Muscle layer of colon (tissue), 2 donors: ENCODE measurements around the gene FOXC1.

ENCODE experiments used
- H3K27ac ChIP-seq: one replicate; pipeline ENCODE4 v1.7.0; 2013; ENCODE audit warnings: low read depth, mild to moderate bottlenecking, low read length, moderate library complexity
- H3K27me3 ChIP-seq, 2 donors: one replicate each; pipeline ENCODE4 v1.7.0; 2013; ENCODE audit warnings: low read length in 2 of 2, mild to moderate bottlenecking in 2 of 2; ENCODE audit not compliant: insufficient read depth in 2 of 2, control insufficient read depth in 1 of 2
- H3K36me3 ChIP-seq: one replicate; pipeline ENCODE4 v1.7.0; 2013; ENCODE audit warnings: mild to moderate bottlenecking, low read length; ENCODE audit not compliant: insufficient read depth
- H3K4me1 ChIP-seq: one replicate; pipeline ENCODE4 v1.7.0; 2013; ENCODE audit warnings: mild to moderate bottlenecking, low read length; ENCODE audit not compliant: insufficient read depth
- H3K4me3 ChIP-seq, 2 donors: one replicate each; pipeline ENCODE4 v1.7.0; 2013; ENCODE audit warnings: low read length in 2 of 2, low read depth in 1 of 2, mild to moderate bottlenecking in 1 of 2, moderate library complexity in 1 of 2
- H3K9ac ChIP-seq: one replicate; pipeline ENCODE4 v1.7.0; 2013; ENCODE audit warnings: low read length
- H3K9me3 ChIP-seq: one replicate; pipeline ENCODE4 v1.7.0; 2013; ENCODE audit warnings: mild to moderate bottlenecking, low read length
- donor health status: abdominal sarcoma.
- donor health status: Adenocarcinoma of cecum.

The FOXC1 gene

DNA sequence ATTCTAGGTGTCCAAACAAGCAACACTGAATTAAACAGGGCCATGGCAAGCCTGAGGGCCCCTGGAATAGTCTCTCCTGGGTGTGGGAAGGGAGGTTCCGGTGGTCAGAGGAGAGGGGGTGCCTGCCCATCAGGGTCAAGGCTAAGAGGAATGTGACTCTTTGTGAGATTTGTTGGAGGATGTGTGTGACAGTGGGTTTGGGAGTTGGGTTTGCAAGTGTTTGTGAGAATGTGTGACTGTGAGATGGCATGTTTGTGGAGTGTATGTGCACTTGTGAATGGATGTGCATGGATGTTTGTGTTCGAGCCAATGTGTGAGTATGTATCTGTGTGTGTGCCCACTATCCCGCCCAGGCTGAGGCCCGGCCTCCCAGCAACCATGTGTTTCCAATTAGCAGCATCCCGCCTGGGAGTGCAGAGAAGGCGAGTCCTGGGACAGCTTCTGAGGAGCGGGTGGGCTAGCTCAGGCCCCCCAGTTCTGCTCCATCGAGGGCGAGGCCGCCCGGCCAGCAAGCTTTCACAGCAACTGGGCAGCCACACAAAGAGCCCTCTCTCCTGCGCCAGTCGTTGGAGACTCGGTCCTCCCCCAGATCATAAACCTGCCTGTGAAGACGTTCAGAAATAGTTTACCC, 12.6 kb downstream of the FOXC1 start:
- Histone ChIP-seq H3K4me3 (no peak overlapping the region), H3K27me3 (peaks cover 77 to 97% of the 10 kb centered on the region in 2 donors), H3K9ac (no peak overlapping the region), H3K9me3 (no peaks in the 10 kb centered on the region), H3K27ac (no peak overlapping the region), H3K4me1 (peaks cover 6% of the 10 kb centered on the region), H3K36me3 (no peaks in the 10 kb centered on the region)

DNA sequence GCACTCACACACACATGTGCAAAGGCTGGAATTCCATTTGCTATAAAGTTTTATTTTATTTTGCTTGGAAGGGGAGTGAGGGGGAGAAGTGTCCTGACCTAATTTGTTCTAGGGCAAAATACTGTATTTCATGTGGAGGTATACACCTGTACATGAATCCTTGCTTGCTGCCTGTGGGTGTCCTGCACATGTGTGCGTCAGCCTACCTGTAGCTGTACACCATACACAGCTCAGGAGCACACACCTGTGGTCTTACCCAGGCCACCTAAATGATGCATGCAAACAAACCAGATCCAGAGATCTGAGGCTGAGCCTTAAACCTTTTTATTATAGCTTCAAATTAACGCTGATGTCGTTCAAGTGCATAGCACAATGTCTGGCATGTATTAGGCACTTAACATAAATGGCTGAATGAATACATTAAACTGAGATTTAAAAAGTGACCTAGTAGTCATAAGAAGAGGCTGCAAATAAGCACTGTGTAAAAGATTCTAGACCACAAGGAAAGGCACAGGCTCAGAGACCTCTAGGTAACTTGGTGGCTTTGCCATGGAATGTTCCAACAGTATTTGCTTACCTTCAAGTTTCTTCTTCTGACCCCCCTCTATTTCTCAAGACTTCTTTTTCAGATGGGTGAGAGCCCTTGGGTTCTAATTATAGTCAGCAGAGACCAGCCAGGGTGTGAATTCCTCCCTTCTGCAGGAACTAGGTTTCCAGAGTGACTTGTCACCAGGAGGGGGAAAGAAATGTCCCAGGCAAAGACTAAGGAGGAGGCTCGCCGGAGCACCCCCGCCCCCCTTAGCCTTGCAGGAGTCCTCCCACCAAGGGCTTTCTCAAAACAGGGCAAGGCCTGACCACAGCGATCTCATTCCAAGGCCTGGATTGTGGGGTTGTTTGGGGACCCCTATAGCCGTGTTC, 13.4 kb downstream of the FOXC1 start:
- H3K4me3 ChIP-seq = no peak overlapping the region
- H3K27ac ChIP-seq = no peak overlapping the region
- no peaks in the 10 kb centered on the region for H3K36me3 ChIP-seq
- H3K4me1 ChIP-seq = peaks cover 6% of the 10 kb centered on the region
- H3K9me3 ChIP-seq = no peaks in the 10 kb centered on the region
- peaks cover 80 to 94% of the 10 kb centered on the region in 2 donors for H3K27me3 ChIP-seq
- no peak overlapping the region for H3K9ac ChIP-seq

DNA sequence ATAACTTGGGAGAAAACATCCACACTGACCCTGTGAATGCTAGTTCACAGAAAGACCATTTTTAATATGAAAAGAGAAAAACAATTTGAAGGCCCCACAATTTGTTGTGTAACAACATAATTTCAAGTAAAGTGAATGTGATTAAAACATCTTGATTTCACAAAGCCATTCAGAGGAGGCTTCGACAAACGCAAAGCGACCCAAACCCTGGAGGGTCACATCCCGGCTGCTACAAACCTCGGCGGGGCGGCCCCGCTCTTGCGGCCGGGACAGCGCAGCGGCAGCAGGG, 14.0 kb downstream of the FOXC1 start:
- Histone ChIP-seq H3K36me3 (no peaks in the 10 kb centered on the region), H3K9me3 (no peaks in the 10 kb centered on the region), H3K4me1 (peaks cover 6% of the 10 kb centered on the region), H3K27me3 (peaks cover 80 to 88% of the 10 kb centered on the region in 2 donors), H3K4me3 (peak overlapping the region in 1 of 2 donors; percentile 42), H3K27ac (no peak overlapping the region), H3K9ac (no peak overlapping the region)

DNA sequence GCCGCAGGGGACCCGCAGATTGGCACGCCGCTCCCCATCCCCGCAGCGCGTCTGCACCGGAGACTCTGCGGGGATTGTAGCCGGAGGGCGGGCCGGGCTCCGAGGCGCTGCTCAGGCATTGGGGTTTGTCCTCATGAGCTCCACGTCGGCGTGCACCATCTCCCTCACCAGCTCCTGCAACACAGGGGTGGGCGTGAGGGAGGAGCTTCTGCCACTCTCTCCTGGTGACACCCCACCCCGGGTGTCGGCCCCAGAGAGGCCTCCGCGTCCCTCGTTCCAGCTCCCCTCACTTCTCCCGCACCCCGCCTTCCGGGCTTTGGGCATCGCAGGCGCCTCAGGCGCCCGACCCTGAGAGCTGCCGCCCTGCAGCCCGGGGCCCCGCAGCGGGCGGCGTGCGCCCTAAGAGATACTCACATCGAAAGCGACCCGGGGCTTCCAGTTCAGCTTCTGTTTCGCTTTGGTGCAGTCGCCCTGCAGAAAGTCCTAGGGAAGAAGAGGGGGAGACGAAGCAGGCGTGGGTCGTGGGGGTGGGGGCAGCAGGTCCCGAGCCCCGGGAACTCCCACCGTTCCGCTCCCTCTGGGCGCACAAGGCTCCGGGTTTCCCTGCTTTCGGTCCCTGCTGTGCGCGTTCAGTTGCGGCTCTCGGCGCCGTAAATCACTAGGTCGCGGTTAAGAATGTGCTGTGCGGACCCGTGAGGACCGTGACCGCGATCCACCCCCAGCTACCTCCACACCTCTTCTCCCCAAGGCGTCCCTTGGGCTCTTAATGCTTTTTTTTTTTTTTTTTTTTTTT, 14.5 kb downstream of the FOXC1 start:
- H3K27ac ChIP-seq = no peak overlapping the region
- no peak overlapping the region for H3K9ac ChIP-seq
- peaks cover 76 to 82% of the 10 kb centered on the region in 2 donors for H3K27me3 ChIP-seq

DNA sequence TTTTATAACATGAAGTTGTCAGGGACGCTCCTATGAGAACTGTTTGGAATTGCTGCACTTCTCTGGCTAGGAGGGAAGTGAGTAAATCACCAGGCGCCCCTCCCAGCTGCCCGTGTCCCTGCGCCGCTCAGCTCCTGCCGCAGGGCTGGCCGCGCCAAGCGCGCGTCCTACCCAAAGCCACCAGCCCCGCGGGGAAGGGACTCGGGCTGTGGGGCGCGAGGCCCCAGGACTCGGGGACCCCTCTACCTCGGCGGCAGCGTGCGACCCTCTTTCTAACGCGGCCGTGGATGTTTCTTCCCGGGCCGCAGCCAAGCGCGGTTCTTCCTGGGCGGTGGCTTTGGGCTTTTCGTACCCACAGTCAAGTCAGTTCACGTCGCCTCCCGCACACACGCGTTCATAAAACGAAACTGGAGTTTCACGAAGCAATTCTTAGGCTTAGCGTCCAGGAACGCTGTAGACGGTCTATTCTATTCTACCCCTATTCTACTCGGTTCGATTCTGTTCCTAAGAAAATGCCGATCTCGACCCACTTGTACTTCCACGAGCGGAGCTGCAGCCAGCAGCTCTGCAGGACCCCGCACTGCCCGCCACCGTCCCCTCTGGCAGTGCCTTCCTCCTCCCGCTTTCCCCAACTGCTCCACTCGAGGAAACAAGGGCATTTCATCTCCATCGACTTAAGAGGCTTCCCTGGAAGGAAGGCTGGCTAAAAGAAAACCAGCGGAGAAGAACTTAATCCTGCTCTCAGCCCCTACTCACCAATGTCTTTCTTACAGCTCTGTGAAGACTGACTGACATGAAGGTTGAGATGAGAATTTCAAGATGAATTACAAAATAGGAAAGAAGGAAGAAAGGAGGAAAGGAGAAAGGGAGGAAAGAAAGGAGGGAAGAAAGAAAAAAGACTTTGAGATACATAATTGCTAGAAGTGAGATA, 15.4 kb downstream of the FOXC1 start:
- H3K4me1 ChIP-seq = peaks cover 6% of the 10 kb centered on the region
- H3K27ac ChIP-seq = no peak overlapping the region
- peak overlapping the region; percentile 72 to 88 for H3K4me3 ChIP-seq
- H3K9ac ChIP-seq = no peak overlapping the region
- H3K36me3 ChIP-seq = no peaks in the 10 kb centered on the region
- H3K9me3 ChIP-seq = no peaks in the 10 kb centered on the region
- peaks cover 71 to 74% of the 10 kb centered on the region in 2 donors for H3K27me3 ChIP-seq

More for the DNA sequence above, 14.5 kb downstream of the FOXC1 start:
- H3K4me1 ChIP-seq = peaks cover 6% of the 10 kb centered on the region
- H3K4me3 ChIP-seq = peak overlapping the region; percentile 42 to 72
- H3K9me3 ChIP-seq = no peaks in the 10 kb centered on the region
- no peaks in the 10 kb centered on the region for H3K36me3 ChIP-seq

DNA sequence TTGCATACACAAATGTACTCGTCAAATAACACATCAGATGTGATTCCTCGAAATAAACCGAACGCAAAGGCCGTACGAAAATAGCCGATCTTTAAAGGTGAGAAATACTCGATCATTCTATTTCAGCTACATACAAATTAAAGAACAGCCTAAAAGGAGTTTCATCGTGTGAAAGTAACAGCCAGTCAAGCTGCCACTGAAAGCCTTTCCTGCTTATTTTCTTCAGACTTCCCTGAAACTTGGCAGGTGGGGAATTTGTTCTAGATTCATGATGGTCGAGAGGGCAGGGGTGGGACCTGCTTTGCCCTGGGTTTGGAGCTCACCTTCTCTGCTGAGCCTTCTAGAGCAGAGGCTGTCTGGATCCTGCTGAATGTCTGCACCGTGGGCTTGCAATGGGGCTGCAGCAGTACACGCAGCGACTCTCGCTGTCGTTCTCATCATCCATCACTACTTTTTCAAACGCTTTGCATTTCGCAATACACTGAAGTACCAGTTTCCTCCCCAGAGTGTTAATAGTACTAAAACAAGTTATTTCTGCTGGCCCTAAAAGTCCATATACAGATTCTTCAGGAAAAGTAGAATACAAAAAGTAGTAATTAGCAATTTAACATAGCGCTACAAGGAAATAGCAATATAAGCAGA, 16.2 kb downstream of the FOXC1 start:
- H3K4me1 ChIP-seq = peaks cover 6% of the 10 kb centered on the region
- peaks cover 66 to 68% of the 10 kb centered on the region in 2 donors for H3K27me3 ChIP-seq
- H3K36me3 ChIP-seq = no peaks in the 10 kb centered on the region
- H3K9ac ChIP-seq = no peak overlapping the region
- H3K27ac ChIP-seq = no peak overlapping the region
- no peak overlapping the region for H3K4me3 ChIP-seq
- H3K9me3 ChIP-seq = no peaks in the 10 kb centered on the region

DNA sequence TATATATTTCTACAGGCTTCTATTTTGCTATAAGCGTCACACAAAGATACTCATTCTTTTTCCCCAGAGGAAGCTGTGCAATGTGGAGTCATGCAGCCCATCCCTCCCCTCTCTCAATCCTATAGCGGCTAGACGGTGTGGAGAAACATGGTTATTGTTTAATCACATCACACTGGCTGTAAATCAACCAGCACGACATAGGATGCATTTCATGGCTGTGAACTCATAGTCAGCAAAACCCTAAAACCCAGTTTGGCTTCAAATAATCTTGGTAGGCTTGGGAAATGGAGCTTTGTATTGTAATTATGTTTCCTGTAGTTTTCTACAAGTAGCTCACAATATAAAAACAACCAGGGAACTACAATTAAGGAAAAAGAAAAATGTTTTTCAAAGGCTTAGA, 16.8 kb downstream of the FOXC1 start:
- H3K9me3 ChIP-seq = no peaks in the 10 kb centered on the region
- no peak overlapping the region for H3K9ac ChIP-seq
- peaks cover 60 to 62% of the 10 kb centered on the region in 2 donors for H3K27me3 ChIP-seq

DNA sequence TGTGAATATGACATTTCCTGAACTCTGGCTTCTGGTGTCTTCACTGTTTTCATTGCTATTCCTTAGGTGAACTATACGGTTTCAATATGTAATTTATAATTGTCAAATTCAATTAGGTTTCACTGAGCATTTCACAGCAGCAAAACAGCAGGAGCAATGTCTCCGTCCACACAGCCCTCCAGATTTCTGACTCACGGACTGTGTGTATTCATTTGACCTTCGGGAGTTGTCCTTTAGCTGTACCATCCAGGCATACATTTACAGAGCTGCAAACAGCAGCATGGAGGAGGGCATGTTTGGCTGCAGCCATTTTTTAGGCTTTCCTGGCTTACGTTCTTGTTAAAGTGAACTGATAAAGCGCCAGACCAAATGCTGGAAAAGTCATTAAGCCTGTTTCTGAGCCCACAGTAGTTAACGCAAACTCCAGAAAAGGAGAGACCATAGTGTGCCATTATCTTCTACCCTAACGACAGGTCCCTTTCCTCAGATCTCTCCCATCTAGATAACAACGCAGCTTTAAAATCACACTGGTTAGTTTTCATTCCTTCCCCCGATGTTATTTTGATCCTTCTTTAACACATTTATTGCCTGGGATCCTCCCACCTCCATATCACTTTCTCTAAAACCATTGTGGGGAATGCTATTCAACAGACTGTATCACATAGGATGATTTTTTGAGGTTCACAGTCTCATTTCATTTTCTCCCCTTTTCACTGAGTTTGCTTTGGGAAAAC, 18.3 kb downstream of the FOXC1 start:
- Histone ChIP-seq H3K9ac (no peak overlapping the region), H3K36me3 (no peaks in the 10 kb centered on the region), H3K4me1 (peaks cover 6% of the 10 kb centered on the region), H3K9me3 (no peaks in the 10 kb centered on the region), H3K4me3 (no peak overlapping the region), H3K27ac (no peak overlapping the region), H3K27me3 (peaks cover 47% of the 10 kb centered on the region in 2 donors)

More for the DNA sequence above, 16.8 kb downstream of the FOXC1 start:
- no peak overlapping the region for H3K27ac ChIP-seq
- H3K4me1 ChIP-seq = peaks cover 6% of the 10 kb centered on the region
- no peak overlapping the region for H3K4me3 ChIP-seq
- H3K36me3 ChIP-seq = no peaks in the 10 kb centered on the region

DNA sequence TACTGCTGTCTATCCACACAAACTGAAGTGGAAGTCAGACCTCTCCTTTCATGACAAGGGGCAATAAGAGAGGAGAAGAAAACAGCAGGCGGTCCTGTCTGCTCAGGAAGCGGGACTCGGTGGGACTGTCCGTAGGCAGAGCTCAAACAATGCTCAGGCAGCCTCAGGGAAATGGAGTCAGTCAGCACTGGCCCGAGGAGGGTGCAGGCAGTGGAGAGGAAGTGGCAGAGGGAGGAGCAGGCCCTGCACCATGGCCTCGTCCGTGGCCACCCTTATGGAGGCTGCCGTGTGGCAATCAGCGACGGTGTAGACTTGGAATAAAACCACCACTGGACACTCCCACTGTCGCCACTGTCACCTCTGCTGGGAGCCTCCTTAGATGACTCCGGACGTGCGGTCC, 19.6 kb downstream of the FOXC1 start:
- H3K9me3 ChIP-seq = no peaks in the 10 kb centered on the region
- no peak overlapping the region for H3K4me3 ChIP-seq
- no peak overlapping the region for H3K27ac ChIP-seq
- H3K27me3 ChIP-seq = peaks cover 34 to 41% of the 10 kb centered on the region in 2 donors
- peaks cover 6% of the 10 kb centered on the region for H3K4me1 ChIP-seq
- no peaks in the 10 kb centered on the region for H3K36me3 ChIP-seq
- no peak overlapping the region for H3K9ac ChIP-seq

DNA sequence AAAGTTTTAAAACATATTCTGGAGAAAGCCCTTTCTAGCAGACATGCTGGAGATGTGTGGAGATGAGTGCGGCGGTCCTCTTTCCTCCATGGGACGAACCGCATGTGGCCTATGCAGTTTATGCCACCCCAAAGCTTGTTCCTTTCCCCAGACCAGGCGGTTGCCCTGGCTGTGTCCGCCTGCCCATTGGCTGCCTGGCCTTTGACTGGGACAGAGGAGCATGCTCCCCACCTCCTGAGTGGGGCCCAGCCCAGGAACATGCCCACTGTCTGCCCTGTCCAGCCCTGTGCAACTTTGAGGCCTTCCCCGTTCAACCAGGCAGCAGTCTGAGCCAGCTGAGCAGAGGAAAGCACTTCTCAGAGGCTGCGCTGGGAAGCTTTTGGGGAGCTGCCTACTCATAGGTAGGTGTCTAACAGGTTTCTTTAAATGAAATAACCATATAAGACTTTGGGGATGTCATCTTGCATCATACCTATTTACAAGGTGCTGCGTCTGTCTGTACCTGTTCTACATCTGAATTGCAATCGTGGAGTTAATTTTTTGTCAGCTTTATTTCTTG, 20.6 kb downstream of the FOXC1 start:
- no peak overlapping the region for H3K4me3 ChIP-seq
- H3K9me3 ChIP-seq = no peaks in the 10 kb centered on the region
- H3K9ac ChIP-seq = no peak overlapping the region
- no peak overlapping the region for H3K27ac ChIP-seq
- peaks cover 3% of the 10 kb centered on the region for H3K4me1 ChIP-seq
- peaks cover 24 to 36% of the 10 kb centered on the region in 2 donors for H3K27me3 ChIP-seq
- no peaks in the 10 kb centered on the region for H3K36me3 ChIP-seq
